ENCODE data around the gene RAB35.

RAB35 gene

DNA sequence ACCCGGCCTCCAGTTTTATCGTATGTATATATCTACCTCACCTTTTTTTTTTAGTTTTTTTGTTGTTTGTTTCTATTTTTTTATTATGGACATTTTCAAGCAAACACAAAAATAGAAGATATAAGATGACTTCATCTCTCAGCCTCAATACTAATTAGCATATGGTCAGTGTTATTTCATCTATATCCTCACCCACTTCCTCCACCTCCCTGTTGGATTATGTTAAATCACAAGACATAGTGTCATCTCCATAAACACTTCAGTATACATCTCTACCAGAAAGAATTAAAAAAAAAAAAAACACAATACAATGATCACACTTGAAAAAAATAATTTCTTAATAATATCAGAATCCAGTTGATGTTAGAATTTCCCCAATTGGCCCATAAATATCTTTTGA is 34.9 kb downstream of the RAB35 start:
- DNase-seq, result no peak

- no peak for DNase-seq
Observed at GRCh38 chr12:120079411-120080400, 36.8 kb downstream of the RAB35 start.

DNA sequence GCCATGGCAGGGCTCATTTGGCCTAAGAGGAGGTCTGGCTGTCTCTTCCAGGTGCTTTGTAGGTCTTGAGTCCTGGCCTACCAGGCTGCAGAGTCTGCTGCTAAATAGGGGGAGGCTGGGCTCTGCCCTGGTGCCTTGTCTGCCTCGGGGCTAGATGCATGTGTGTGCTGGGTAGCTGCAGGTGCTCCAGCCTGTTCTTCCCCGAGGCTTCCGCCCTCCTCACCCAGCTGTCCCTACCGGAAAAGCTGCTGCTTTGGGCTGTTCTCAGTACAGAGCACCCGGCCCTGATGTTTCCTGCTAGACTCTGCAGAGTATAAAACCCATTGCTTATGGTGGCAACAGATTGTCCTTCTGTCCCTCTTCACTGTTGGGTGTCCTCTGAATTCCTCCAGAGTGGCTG is 37.7 kb downstream of the RAB35 start:
- no peak for DNase-seq

GRCh38 chr12:120077260-120077659 is 39.3 kb downstream of the RAB35 start:
- no peak for DNase-seq

- DNase-seq, result no peak
Observed at GRCh38 chr12:120076651-120077050, 39.9 kb downstream of the RAB35 start.

GRCh38 chr12:120075034-120075616 is 41.4 kb downstream of the RAB35 start:
- no peak for DNase-seq

DNA sequence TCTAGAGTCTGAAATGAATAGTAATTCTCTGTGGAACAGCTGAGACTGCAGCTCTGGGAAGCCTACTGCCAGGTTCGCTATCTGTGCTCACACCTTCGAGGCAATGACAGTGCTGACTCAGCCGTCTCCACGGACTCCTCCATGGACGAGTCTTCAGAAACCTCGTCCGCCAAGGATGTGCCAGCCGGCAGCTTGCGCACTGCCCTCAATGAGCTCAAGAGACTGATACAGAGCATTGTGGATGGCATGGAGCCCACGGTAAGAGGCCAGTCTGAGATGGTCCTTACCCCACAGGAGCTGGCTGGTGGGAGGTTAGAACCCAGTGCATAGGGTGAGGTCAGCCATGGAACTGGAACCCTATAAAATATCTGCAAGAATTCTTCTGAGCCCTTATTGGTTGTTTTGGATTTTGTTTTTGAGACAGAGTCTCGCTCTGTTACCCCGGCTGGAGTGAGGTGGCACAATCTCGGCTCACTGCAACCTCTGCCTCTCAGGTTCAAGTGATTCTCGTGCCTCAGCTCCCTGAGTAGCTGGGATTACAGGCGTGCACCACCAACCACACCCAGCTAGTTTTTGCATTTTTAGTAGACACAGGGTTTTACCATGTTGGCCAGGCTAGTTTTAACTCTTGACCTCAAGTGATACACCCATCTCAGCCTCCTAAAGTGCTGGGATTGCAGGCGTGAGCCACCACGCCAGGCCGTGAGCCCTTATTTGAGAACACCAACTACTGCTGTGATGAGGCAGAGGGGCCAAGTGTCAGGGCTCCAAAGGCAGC is 43.9 kb downstream of the RAB35 start:
- DNase-seq, result no peak

- no peak for DNase-seq
Observed at GRCh38 chr12:120071493-120072020, 45.0 kb downstream of the RAB35 start.

- DNase-seq, result no peak
Observed at GRCh38 chr12:120069278-120069677, 47.3 kb downstream of the RAB35 start.

GRCh38 chr12:120067901-120068300 is 48.7 kb downstream of the RAB35 start:
- DNase-seq, result no peak

DNA sequence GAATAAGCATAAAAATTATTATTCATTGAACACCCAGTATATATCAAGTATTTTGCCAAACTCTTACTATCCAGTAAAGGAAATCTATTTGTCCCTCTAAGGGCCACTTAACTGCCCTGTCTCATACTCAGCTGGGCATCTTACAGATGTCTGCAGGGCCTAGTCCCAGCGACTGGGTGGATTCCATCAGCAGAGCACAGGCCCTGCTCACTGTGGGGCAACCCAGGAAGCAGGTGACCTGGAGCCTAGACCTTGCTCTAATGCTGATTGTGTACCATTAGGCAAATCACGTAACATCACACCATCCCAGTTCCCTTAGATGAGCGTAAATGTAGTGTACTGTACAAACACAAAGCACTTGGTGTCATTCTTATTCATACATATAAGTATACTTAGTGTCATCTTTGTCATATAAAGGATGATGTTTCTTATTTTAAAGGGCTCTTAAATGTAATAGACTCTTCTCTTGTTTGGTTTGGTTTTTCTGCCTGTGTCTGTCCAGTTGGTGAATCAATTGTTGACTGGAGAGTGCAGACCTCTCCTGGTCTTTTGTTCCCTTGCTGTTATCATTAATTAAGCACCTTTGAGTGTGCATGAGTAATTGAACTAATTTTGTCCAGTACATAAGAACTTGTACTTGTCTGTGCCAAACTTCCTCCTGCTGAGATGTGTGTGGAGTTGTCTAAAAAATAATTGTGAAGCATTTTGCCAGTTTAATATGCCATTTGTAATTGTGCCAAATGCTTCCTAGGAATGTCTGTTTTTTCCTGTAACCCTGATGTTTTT is 49.3 kb downstream of the RAB35 start:
- no peak for DNase-seq

DNA sequence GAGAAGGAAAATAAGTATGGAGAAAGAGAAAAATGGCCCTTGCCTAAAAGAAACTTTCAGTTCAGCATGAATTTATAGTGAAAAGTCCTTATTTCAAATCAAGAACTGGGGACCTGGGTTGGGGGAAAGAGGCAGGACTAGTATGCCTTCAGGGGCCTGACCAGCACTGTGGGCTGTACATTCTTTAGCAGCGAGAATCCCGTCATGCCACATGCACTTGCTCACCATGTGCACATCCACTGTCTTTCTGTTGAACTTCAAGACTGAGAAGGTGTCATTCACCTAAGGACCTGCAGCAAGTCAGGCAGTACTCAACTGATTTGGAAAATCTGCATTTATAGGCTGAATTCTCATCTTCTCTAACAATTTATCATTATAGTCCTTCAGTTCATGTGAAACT is 50.2 kb downstream of the RAB35 start:
- no peak for DNase-seq

DNA sequence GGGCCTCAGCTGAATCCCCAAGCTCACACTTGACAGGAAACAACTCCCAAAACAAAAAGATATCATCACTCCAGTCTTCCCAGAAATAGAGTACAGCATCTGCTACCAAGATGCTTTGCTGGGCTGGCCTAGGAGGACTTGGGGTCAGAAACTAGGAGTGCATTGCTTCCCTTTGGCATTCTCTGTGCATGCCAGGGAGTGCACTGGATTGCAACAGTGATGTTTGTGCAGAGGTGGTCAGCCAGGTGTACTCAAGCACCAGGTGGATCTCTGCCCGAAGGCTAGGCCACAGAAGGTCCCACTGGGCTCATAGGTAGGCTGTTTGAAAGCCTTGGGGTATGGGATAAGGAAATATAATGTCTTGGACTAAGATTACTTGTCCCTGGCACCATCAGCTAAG is 51.1 kb downstream of the RAB35 start:
- DNase-seq, result no peak

DNA sequence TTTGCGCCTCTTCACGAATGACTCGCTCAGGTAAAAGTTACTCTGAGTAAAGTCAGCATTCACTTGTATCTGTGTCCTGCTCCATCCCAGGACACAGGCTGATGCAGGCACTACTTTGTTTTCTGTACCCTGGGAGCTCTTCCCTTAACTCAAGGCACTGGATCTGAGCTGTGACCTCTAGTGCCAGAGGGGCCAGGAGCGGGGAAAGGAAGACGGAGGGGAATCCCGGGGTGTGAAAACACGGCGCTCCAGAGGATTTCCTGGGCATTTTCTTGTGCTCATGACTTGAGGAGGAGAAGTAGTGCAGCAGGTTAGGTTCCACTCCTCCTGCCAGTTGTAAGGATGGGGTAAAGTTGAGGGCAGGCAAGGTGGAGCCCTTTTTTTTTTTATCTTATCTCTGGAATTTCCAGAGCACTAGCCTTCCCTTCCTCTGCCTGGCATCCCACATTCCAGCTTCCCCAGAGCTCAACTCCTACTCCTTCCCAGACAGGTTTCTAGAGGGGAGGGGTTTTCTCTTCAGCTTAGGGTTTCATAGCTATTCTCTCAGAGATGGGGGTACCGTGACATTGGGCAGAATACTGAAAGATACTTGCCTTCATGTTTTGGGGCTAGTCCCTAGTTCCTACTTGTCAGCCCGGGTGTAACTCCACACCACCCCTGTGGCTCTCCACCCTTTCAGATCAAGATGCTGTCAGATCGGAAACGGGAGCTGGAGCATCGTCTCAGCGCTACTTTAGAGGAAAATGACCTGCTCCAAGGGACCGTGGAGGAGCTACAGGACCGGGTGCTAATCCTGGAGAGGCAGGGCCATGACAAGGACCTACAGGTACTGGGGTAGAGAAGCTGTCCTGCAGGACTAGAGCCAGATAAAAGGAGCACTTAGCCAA is 52.3 kb downstream of the RAB35 start:
- no peak for DNase-seq

GRCh38 chr12:120062976-120063579 is 53.5 kb downstream of the RAB35 start:
- no peak for DNase-seq

- DNase-seq, result no peak
Observed at GRCh38 chr12:120061575-120062214, 54.9 kb downstream of the RAB35 start.

- DNase-seq, result no peak
Observed at GRCh38 chr12:120060717-120061116, 55.8 kb downstream of the RAB35 start.

GRCh38 chr12:120060196-120060595 is 56.4 kb downstream of the RAB35 start:
- no peak for DNase-seq

DNA sequence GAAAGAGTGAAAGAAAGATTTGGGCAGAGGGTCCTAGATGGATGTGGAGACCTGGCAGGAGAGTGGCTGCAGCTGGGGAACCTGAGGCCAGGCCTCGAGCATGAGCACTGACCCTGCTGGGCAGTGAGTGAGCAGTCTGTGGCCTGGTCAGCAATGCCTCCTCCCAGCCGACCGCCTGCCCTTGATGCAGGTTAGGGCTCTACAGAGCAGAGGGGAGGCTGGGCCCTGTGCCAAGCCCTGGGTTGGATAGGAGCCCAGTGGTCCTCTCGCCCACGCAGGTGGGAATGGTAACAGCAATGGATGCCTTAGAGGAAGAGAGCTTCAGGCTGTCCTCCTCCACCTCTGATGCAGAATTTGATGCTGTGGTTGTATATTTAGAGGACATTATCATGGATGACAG is 59.8 kb downstream of the RAB35 start:
- DNase-seq, result no peak

GRCh38 chr12:120055231-120056000 is 61.1 kb downstream of the RAB35 start:
- DNase-seq, result no peak

All from CD4-positive, alpha-beta T cell treated with Interferon gamma for 1 hour (primary cell).